GM19193 (cell line): ENCODE data around the gene GTF2H4.

Source experiments
- POLR2A ChIP-seq: IDR thresholded peaks from 4 replicates; pipeline ENCODE4 v1.6.1; 2011; ENCODE audit not compliant: insufficient read depth, insufficient read length; ENCODE audit errors: extremely low read depth

Gene GTF2H4

GRCh38 chr6:30955367-30956042 lies 47.5 kb downstream of the GTF2H4 start:
- peak; percentile 76 for TF ChIP-seq POLR2A

DNA sequence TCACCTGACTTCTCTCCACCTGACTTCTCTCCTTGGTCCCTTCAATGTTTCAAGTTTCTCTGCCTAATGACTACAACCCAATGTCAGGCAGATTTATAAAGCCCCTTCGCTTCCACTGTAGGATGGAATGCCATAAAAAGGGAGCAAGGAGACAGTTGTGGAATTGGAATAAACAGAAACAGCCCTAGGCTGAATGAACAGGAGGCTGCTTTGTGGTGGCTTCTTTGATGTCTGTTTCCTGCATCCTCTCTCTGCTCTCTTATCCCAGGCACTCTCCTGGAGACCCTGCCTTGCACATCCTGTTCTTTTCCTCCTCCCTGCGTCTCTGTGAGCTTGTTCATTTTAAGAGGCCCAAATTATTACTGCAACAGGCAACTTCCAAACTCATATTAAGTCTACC lies 49.7 kb downstream of the GTF2H4 start:
- no peak for TF ChIP-seq POLR2A

DNA sequence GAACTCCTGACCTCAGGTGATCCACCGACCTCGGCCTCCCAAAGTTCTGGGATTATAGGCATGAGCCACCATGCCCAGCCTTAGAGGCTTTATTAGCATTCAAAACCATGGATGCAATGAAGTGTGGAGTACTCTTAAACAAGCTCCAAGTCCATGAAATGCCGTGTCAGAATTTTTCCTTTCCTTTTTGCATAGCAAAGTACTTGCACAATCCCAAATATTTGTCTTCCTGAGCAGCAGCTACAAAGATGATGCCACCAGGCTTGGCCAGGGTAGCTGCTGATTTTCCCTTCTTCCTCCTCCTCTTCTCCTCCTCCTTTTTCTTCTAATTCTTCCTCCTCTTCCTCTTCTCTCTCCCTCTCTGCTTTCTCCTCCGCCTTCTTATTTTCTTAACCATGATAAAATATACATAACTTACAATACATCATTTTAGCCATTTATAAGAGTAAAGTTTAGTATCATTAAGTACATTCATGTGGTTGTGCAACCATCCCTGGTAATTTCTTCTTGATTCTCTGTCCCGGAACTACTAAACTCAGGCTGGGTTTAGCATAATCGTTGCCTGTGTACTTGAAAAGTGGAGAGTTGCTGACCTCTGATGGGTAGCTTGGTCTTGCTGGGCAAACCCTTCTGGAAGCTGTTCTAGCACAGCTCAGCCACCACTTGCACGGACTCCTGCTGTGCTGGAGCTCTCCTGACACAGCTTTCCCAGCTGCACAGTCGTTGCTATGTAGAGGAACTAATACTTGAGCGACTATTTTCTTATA lies 53.1 kb downstream of the GTF2H4 start:
- no peak for TF ChIP-seq POLR2A

DNA sequence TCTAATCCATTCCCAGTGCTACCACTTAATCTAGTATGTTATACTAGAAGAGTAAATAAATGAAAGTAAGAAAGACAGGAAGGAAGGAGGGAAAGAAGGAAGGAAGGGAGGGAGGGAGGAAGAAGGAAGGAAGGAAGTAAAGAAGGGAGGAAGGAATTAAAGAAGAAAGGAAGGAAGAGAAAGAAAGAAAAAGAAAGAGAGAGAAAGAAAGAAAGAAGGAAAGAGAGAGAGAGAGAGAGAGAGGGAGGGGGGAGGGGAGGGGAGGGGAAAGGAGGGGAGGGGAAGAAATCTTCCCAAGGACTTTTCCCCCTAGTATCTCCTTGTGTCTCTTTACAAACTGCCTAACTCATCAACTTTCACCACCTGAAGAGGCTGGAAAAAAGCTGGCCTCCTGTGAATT lies 54.7 kb downstream of the GTF2H4 start:
- no peak for TF ChIP-seq POLR2A

- no peak for TF ChIP-seq POLR2A
Observed at GRCh38 chr6:30963641-30964040, 55.6 kb downstream of the GTF2H4 start.
